HUES6 (cell line): ENCODE results near the gene RELL1.
A peak's percentile ranks its signal among the peaks of the same experiment; 100 is the strongest.

Experiments used
- H3K27ac ChIP-seq: 2 replicates; pipeline ENCODE4 v1.7.0; 2013; ENCODE audit warnings: low read depth, mild to moderate bottlenecking, low read length, inconsistent platforms
- H3K27me3 ChIP-seq: 2 replicates; pipeline ENCODE4 v1.6.1; 2013; ENCODE audit warnings: low read length; ENCODE audit not compliant: control insufficient read depth, insufficient read depth
- H3K36me3 ChIP-seq: 2 replicates; pipeline ENCODE4 v1.6.1; 2013; ENCODE audit warnings: low read length; ENCODE audit not compliant: control insufficient read depth, insufficient read depth
- H3K4me1 ChIP-seq: 2 replicates; pipeline ENCODE4 v1.6.1; 2013; ENCODE audit warnings: low read length; ENCODE audit not compliant: control insufficient read depth, insufficient read depth
- H3K4me3 ChIP-seq: 2 replicates; pipeline ENCODE4 v1.5.1; 2013; ENCODE audit warnings: low read depth, low read length
- H3K9ac ChIP-seq: one replicate; pipeline ENCODE4 v1.6.1; 2013; ENCODE audit warnings: mild to moderate bottlenecking, low read length
- H3K9me3 ChIP-seq: 2 replicates; pipeline ENCODE4 v1.6.1; 2013; ENCODE audit warnings: low read depth, low read length; ENCODE audit not compliant: control insufficient read depth, insufficient read depth

RELL1 gene

DNA sequence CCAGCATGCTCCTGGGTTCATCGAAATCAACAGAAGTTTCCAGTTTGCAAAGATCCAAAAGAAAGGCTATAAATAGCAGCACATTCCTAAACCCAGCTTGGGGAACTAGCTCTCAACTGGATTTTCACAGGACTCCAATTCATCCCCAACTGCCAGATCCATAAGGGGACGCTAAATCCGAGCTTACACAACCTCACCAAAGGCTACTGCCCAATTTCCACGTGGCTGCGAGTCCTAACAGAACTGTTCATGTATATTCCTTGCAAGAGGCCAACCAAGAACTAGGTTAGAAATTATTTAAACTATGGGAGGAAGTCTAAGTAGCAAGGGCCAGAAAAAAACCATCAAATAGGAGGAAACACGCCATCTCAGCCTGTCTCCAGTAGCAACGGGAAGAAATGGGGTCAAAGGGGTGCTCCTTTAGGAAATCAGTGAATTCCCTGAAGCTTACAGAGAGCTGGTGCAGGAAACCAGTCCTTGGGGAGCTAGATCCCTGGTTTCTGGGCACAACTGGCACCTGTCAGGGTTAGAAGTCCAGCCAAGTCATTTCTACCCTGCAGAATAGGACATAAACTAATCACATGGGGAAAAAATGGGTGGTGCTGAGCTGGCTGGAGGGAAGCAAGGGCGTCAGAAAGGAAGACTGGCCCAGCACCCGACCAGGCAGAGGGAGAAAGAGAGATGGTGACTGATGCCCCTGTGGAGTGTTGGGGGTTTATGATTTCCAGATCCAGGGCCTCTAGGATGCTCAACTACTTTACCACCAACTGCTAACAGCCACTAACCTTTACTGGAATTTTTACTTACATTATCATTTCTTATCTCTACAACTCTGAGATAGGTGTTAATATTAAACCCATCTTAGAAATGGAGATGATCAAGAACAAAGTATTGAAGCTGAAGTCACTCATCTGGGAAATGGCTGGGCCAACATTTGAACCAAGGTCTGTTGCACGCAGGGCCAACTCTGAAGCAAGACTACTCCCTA lies 20.5 kb downstream of the RELL1 start:
- Histone ChIP-seq H3K9ac (no peak overlapping the region), H3K4me3 (no peak overlapping the region), H3K4me1 (peaks cover 48% of the 10 kb centered on the region), H3K27me3 (no peaks in the 10 kb centered on the region), H3K36me3 (no peaks in the 10 kb centered on the region), H3K9me3 (no peaks in the 10 kb centered on the region), H3K27ac (no peak overlapping the region)

- H3K9me3 ChIP-seq, result no peaks in the 10 kb centered on the region; the same call in 1 of the 2 replicates
- no peaks in the 10 kb centered on the region for H3K36me3 ChIP-seq
- no peak overlapping the region for H3K27ac ChIP-seq
- H3K4me3 ChIP-seq, result no peak overlapping the region
- no peak overlapping the region for H3K9ac ChIP-seq
- no peaks in the 10 kb centered on the region for H3K27me3 ChIP-seq
- H3K4me1 ChIP-seq, result peaks cover 48% of the 10 kb centered on the region
Observed at GRCh38 chr4:37664696-37665095, 21.5 kb downstream of the RELL1 start.

DNA sequence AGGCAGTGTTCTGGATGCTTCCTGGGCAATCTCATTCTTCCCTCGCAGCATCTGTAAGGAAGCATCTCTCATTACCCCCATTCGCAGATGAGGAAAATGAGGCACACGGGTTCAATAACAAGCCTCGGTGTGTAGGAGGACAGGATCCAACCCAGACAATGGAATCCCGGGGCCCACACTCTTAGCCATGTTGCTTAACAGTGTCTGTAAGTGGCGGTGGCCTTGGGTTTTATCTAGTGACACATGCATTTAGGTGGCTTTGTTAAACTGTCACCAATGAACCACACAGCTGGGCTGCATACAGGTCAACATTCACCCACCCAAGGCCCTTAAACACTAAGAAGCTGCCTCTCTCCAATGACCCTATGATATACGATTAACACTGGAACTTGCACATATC lies 22.6 kb downstream of the RELL1 start:
- Histone ChIP-seq H3K4me3 (no peak overlapping the region), H3K9me3 (peaks cover 8% of the 10 kb centered on the region; the same call in 1 of the 2 replicates), H3K36me3 (no peaks in the 10 kb centered on the region), H3K9ac (no peak overlapping the region), H3K27me3 (no peaks in the 10 kb centered on the region), H3K27ac (no peak overlapping the region), H3K4me1 (peaks cover 48% of the 10 kb centered on the region)

DNA sequence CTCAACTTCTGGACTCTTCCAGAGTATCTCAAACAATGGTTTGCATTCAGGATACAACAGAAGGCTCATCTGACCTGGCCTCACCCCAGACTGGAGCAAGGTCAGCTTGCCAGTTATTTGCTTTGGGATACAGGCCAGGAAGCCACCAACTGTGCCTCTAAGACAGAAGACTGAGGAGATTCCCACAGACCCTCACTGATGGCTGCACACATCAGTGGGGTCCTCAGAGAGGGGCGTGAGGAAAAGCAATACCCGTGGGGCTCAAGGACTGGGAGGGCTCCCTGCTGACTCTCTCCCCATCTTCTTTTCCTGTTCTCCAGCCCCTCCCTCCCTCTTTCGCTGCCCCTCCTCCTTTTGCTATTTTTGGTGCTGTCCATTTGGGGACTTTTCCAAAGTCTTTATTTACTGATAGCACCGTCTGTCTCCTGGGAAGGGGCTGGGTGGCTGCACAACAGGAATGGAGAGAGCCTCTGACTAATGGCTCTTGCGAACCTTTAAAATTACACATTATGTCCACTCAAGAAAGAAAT lies 23.2 kb downstream of the RELL1 start:
- no peak overlapping the region for H3K9ac ChIP-seq
- H3K4me3 ChIP-seq, result no peak overlapping the region
- H3K36me3 ChIP-seq, result no peaks in the 10 kb centered on the region
- H3K27me3 ChIP-seq, result no peaks in the 10 kb centered on the region
- peaks cover 13% of the 10 kb centered on the region; the same call in 1 of the 2 replicates for H3K9me3 ChIP-seq
- H3K4me1 ChIP-seq, result peaks cover 48% of the 10 kb centered on the region
- H3K27ac ChIP-seq, result no peak overlapping the region

GRCh38 chr4:37662251-37662650 lies 23.9 kb downstream of the RELL1 start:
- Histone ChIP-seq H3K4me1 (peaks cover 48% of the 10 kb centered on the region), H3K9ac (no peak overlapping the region), H3K4me3 (no peak overlapping the region), H3K27me3 (no peaks in the 10 kb centered on the region), H3K27ac (no peak overlapping the region), H3K9me3 (peaks cover 20% of the 10 kb centered on the region; the same call in 1 of the 2 replicates), H3K36me3 (no peaks in the 10 kb centered on the region)

DNA sequence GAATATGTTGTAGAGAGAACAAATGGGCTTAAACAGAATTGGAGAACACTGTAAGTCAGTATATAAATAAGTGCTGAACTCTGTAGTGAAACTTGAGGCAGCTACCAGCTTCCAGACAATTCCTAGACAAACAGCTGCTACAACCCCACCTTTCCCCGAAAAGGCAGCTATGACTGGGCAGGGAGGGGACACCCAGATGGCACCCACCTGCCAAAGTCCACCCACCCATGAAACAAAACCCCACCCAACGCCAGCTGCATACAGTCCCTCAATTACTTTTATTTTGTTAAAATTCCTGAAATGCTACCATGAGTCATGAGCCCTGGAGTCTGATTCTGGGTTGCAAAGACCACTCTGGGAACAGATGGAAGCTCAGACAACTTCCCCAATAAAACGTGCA lies 24.4 kb downstream of the RELL1 start:
- H3K9ac ChIP-seq, result no peak overlapping the region
- H3K27me3 ChIP-seq, result no peaks in the 10 kb centered on the region
- peaks cover 25% of the 10 kb centered on the region for H3K9me3 ChIP-seq
- peaks cover 44% of the 10 kb centered on the region for H3K4me1 ChIP-seq
- H3K36me3 ChIP-seq, result no peaks in the 10 kb centered on the region
- no peak overlapping the region for H3K27ac ChIP-seq
- H3K4me3 ChIP-seq, result no peak overlapping the region

DNA sequence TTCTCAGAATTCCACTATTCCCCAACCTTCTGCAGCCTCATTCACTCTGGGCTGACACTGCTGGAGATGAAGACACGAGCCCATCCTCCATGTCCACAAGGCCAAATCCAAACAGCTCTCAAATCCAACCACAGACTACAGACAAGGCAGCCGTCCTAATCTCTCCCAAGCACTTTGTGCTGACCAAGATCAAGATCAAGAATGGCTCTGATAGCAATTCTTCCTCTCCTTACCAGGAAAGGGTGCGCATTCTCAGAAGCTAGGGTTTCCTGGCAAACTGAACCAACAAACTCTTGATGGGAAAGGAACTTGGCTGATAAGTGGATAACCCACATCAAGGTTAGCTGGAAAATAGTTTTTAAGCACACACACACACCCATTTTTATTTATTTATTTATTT lies 26.5 kb downstream of the RELL1 start:
- no peaks in the 10 kb centered on the region for H3K36me3 ChIP-seq
- H3K4me3 ChIP-seq, result no peak overlapping the region
- no peak overlapping the region for H3K9ac ChIP-seq
- H3K4me1 ChIP-seq, result peaks cover 26% of the 10 kb centered on the region
- H3K27me3 ChIP-seq, result no peaks in the 10 kb centered on the region
- H3K9me3 ChIP-seq, result peaks cover 40% of the 10 kb centered on the region
- H3K27ac ChIP-seq, result no peak overlapping the region

- Histone ChIP-seq H3K4me1 (peaks cover 25% of the 10 kb centered on the region), H3K36me3 (no peaks in the 10 kb centered on the region), H3K27ac (no peak overlapping the region), H3K9me3 (peaks cover 42% of the 10 kb centered on the region), H3K27me3 (no peaks in the 10 kb centered on the region), H3K9ac (no peak overlapping the region), H3K4me3 (no peak overlapping the region)
Observed at GRCh38 chr4:37656649-37657048, 29.5 kb downstream of the RELL1 start.

- peaks cover 26% of the 10 kb centered on the region for H3K4me1 ChIP-seq
- H3K27me3 ChIP-seq, result no peaks in the 10 kb centered on the region
- no peak overlapping the region for H3K4me3 ChIP-seq
- H3K36me3 ChIP-seq, result no peaks in the 10 kb centered on the region
- H3K27ac ChIP-seq, result peak overlapping the region; percentile 35; the same call in 1 of the 2 replicates
- peaks cover 35% of the 10 kb centered on the region for H3K9me3 ChIP-seq
- H3K9ac ChIP-seq, result no peak overlapping the region
Observed at GRCh38 chr4:37653601-37654000, 32.6 kb downstream of the RELL1 start.

GRCh38 chr4:37652747-37653527 lies 33.2 kb downstream of the RELL1 start:
- no peak overlapping the region for H3K4me3 ChIP-seq
- no peak overlapping the region for H3K27ac ChIP-seq
- H3K9ac ChIP-seq, result no peak overlapping the region
- no peaks in the 10 kb centered on the region for H3K36me3 ChIP-seq
- H3K9me3 ChIP-seq, result peaks cover 29% of the 10 kb centered on the region
- H3K4me1 ChIP-seq, result peaks cover 32% of the 10 kb centered on the region
- no peaks in the 10 kb centered on the region for H3K27me3 ChIP-seq
